Activated CD8-positive, alpha-beta T cell treated with anti-CD3 and anti-CD28 coated beads for 36 hours (primary cell): ENCODE results near the gene DIAPH2. TPM values are rescaled to one million over a fixed set of nuclear protein-coding genes. Genes with fewer than 3 reads are reported as not detected.

Experiments used
- ATAC-seq: fragments of 200-7000 bp; cut with Tn5 transposase; one replicate; pipeline ENCODE4 v1.10.0; 2021; ENCODE audit warnings: mild to moderate bottlenecking, moderate library complexity
- CTCF ChIA-PET: fragments of 350-600 bp; sonication (Branson Sonifier 250); formaldehyde crosslinking; loops from one replicate; lab custom pipeline; 2021; ENCODE audit warnings: antibody characterized with exemption; lab: Charles Lee
- POLR2A ChIA-PET: fragments of 350-600 bp; sonication (Branson Sonifier 250); formaldehyde crosslinking; loops from one replicate; lab custom pipeline; 2021; ENCODE audit warnings: antibody characterized with exemption; lab: Charles Lee
- DNase-seq: peaks from one replicate; pipeline ENCODE4 v3.0.0-alpha.2; 2020
- H3K27ac Mint-ChIP-seq: one replicate; pipeline ENCODE4 v1.8.0; 2021; ENCODE audit warnings: mild to moderate bottlenecking, mixed read lengths
- H3K27me3 Mint-ChIP-seq: one replicate; pipeline ENCODE4 v1.8.0; 2021; ENCODE audit warnings: mixed read lengths
- H3K36me3 Mint-ChIP-seq: one replicate; pipeline ENCODE4 v1.8.0; 2021; ENCODE audit warnings: low read depth, mixed read lengths
- H3K4me1 Mint-ChIP-seq: one replicate; pipeline ENCODE4 v1.8.0; 2021; ENCODE audit warnings: low read depth, mixed read lengths
- H3K4me3 Mint-ChIP-seq: one replicate; pipeline ENCODE4 v1.8.0; 2021; ENCODE audit warnings: mild to moderate bottlenecking, moderate library complexity, mixed read lengths
- H3K9me3 Mint-ChIP-seq: one replicate; pipeline ENCODE4 v1.8.0; 2021; ENCODE audit warnings: mixed read lengths
- intact Hi-C: fragments of 100-400 bp; cut with micrococcal nuclease; formaldehyde crosslinking; loops from one replicate; pipeline ENCODE4 v1.10.0; 2022
- total RNA-seq, 2 experiments: library from RNA; stranded (reverse); gene quantifications; one replicate each; pipeline ENCODE4 v1.2.3, GENCODE V29; 2021
- TF ChIP-seq, protein P1 (sequence below): fragments of 200-600 bp; IDR thresholded peaks from one replicate; pipeline ENCODE4 v1.8.0; 2022; ENCODE audit warnings: antibody characterized with exemption, mild to moderate bottlenecking

DIAPH2 gene
- total RNA-seq, 2 experiments from 2014 or later, result 8.1 to 8.5 TPM

DNA sequence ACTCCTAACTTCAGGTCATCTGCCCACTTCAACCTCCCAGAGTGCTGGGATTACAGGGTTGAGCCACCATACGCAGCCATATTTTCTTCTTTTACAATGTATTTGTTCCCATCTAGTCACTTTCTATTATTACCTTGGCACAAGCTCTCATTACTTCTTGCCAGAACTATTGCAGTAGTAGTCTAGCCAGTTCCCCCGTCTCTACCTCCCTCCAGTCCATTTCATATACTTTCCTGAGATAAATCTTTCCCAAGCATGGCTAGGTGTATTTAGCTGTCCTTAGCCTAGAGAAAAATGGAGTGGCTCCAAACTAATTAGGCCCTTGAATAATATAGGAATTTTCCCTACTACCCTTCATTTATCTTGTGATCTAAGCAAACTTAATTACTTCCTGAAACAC is 611.3 kb downstream of the DIAPH2 start:
- Mint-ChIP-seq H3K9me3 (no peaks in the 10 kb centered on the region), H3K27ac (no peak overlapping the region), H3K36me3 (no peaks in the 10 kb centered on the region), H3K4me3 (no peak overlapping the region), H3K4me1 (no peaks in the 10 kb centered on the region), H3K27me3 (no peaks in the 10 kb centered on the region)
- no peak for ATAC-seq
- ChIA-PET POLR2A (no interaction called here), CTCF (no interaction called here)
- intact Hi-C loops, result no loop called here
- DNase-seq, result no peak
- TF ChIP-seq, protein P1, sequence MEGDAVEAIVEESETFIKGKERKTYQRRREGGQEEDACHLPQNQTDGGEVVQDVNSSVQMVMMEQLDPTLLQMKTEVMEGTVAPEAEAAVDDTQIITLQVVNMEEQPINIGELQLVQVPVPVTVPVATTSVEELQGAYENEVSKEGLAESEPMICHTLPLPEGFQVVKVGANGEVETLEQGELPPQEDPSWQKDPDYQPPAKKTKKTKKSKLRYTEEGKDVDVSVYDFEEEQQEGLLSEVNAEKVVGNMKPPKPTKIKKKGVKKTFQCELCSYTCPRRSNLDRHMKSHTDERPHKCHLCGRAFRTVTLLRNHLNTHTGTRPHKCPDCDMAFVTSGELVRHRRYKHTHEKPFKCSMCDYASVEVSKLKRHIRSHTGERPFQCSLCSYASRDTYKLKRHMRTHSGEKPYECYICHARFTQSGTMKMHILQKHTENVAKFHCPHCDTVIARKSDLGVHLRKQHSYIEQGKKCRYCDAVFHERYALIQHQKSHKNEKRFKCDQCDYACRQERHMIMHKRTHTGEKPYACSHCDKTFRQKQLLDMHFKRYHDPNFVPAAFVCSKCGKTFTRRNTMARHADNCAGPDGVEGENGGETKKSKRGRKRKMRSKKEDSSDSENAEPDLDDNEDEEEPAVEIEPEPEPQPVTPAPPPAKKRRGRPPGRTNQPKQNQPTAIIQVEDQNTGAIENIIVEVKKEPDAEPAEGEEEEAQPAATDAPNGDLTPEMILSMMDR, result no peak

DNA sequence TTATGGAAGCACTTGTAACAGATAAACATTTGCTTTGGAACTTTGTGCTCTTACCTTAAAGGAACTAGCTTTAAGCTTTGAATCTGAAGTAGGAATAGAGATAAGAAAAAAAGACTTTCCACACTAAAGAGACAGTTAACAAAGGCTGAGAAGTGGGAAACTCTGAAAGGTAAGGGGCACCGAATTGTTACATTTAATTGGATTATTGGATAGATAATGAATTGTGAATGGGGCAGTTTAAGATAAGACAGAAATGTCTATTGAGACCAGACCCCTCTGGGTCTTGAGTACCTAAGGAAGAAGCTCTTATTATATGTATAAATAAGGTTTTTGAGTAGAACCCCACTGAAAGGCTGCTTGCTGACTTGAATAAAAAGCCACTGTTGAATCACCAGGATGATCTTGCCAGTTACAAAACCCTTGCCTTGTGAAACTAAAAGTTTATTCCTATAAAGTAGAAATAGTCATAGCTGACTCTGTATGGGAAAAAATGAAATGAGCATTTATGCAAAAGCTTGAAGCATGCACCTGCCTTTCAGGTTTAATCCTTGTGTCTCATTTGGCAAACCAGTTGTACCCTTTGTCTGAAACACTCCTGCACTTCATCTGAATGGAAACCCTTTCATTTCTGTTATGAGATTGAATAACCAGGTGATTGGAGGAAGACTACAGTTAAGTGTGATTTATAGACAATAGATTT is 622.3 kb downstream of the DIAPH2 start:
- intact Hi-C loops, result no loop called here
- CTCF ChIA-PET, result no interaction called here
- Mint-ChIP-seq H3K9me3 (no peaks in the 10 kb centered on the region), H3K27me3 (no peaks in the 10 kb centered on the region), H3K4me3 (no peak overlapping the region), H3K27ac (no peak overlapping the region), H3K4me1 (no peaks in the 10 kb centered on the region), H3K36me3 (no peaks in the 10 kb centered on the region)
- DNase-seq (no peak), ATAC-seq (no peak)
- TF ChIP-seq, protein P1, result no peak
- POLR2A ChIA-PET, result no interaction called here

DNA sequence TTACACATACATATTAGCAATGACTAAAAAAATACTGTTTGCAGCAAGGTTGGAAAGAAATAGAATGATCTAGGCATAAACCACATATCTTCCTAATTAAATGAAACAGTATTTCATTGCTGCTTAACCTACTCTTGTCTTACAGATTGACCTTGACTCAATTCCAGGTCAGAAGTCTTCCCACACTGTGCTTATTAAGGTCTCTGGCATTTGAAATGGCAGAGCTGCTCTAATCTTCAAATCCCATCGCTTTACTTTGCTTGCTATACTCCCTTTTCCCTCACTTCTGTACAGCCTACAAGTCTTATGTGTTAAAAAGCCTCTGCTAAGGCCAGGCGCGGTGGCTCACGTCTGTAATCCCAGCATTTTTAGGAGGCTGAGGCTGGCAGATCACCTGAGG is 623.5 kb downstream of the DIAPH2 start:
- Mint-ChIP-seq H3K4me3 (no peak overlapping the region), H3K9me3 (no peaks in the 10 kb centered on the region), H3K4me1 (no peaks in the 10 kb centered on the region), H3K27ac (no peak overlapping the region), H3K27me3 (no peaks in the 10 kb centered on the region), H3K36me3 (no peaks in the 10 kb centered on the region)
- DNase-seq (no peak), ATAC-seq (no peak)
- intact Hi-C loops, result no loop called here
- TF ChIP-seq, protein P1, result no peak
- POLR2A ChIA-PET, result no interaction called here
- CTCF ChIA-PET, result interaction anchor here (0.7 kb wide), 1 partner anchor 175 kb away, joined by 3 read pairs; no protein-coding TSS in a partner anchor

DNA sequence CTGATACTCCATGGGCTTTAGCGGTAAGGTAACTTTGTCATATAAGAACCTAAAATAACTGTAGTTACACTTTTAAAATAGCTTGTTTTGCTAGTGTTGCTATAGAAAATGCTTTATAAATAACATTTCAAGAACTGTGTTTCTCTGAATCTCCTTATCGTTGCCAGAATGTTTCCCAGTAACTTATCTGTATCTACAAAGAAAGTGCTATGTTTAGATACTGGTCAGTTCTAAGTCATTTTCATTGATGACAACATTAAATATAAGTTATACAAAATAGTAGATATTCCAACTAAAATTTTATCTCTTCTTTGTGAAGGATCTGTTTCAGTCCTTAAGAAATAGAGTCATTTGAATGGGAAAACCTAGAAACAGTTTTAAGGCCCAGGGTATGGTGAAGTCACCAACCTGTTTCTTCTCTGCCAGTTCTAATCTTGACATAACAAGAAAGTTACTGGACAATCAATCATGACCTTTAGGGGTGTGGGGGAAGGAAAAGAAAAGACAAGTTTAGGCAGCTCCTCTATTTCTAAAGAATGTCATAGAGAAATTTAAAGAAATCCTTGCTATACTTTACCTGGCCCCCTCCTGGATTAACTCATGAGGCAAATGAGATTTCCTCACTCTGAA is 625.0 kb downstream of the DIAPH2 start:
- Mint-ChIP-seq H3K4me3 (no peak overlapping the region), H3K36me3 (no peaks in the 10 kb centered on the region), H3K27me3 (no peaks in the 10 kb centered on the region), H3K4me1 (no peaks in the 10 kb centered on the region), H3K27ac (no peak overlapping the region), H3K9me3 (no peaks in the 10 kb centered on the region)
- ChIA-PET POLR2A (no interaction called here), CTCF (no interaction called here)
- DNase-seq, result no peak
- TF ChIP-seq, protein P1, result no peak
- ATAC-seq, result no peak
- intact Hi-C loops, result no loop called here

DNA sequence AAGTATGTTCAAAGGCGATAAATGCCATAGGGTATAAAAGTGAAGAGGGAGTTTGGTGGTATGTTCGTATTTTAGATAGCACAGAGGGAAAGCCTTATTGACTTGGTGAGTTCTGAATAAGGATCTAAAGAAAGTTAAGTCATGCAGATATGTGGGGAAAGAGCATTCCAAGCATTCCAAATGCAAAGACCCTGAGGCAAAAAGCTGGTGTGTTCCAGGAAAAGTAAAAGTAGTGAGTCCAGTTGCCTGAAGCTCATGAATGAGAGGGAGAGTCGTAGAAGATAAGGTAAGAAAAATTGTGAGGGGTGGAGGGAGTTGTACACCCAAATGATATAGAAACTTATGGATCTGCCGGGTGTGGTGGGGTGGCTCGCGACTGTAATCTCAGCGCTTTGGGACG is 625.7 kb downstream of the DIAPH2 start:
- intact Hi-C loops, result no loop called here
- ATAC-seq (no peak), DNase-seq (no peak)
- Mint-ChIP-seq H3K36me3 (no peaks in the 10 kb centered on the region), H3K4me1 (no peaks in the 10 kb centered on the region), H3K27ac (no peak overlapping the region), H3K27me3 (no peaks in the 10 kb centered on the region), H3K4me3 (no peak overlapping the region), H3K9me3 (no peaks in the 10 kb centered on the region)
- POLR2A ChIA-PET, result no interaction called here
- CTCF ChIA-PET, result no interaction called here
- TF ChIP-seq, protein P1, result no peak
